Measurements from ENCODE around the gene SMAD3.

DNA sequence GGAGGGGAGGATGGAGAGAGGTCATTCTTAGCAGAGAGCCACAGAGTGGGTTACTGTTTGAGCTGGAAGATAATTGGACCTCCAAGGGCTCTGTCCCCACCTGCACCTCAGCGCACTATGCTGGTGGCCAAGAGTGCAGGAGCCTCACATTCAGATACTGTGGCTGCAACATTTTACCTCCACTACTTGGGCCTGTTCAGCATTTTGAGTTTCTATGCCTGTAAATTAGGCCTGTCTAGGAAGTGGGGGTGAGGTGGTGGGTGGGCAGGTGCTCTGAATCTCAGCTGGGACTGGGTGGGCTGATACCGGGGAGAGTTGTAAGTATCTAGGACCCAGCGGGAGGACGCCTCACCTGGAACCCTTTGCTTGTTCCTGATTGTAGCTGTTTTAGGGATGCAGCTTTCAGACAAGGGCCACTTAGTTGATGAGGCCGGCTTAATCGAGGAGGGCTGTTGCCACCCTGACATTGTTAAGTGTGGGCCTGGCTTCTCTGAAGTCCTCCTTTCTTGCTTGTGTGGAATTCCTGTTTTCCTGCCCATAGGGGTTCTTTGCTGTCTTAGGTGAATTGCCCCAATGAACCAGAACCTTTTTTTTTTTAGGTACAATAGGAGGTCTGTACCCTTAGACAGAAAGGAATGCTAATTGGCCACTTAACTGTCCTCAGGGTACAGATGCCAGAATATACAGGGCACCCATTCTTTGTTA, 83.8 kb downstream of the SMAD3 start:
- TF ChIP-seq, protein P1, sequence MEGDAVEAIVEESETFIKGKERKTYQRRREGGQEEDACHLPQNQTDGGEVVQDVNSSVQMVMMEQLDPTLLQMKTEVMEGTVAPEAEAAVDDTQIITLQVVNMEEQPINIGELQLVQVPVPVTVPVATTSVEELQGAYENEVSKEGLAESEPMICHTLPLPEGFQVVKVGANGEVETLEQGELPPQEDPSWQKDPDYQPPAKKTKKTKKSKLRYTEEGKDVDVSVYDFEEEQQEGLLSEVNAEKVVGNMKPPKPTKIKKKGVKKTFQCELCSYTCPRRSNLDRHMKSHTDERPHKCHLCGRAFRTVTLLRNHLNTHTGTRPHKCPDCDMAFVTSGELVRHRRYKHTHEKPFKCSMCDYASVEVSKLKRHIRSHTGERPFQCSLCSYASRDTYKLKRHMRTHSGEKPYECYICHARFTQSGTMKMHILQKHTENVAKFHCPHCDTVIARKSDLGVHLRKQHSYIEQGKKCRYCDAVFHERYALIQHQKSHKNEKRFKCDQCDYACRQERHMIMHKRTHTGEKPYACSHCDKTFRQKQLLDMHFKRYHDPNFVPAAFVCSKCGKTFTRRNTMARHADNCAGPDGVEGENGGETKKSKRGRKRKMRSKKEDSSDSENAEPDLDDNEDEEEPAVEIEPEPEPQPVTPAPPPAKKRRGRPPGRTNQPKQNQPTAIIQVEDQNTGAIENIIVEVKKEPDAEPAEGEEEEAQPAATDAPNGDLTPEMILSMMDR (IDR thresholded peaks at IDR 0.05 in 2 of 3, conservative IDR thresholded peaks at IDR 0.05 in 1 of 3; ENCODE audit: borderline replicate concordance in 1 of 3, insufficient read depth in 1 of 3, low read depth in 2 of 3, low read length in 2 of 3): no peak
- no peak for TF ChIP-seq POLR2A (IDR thresholded peaks at IDR 0.05; ENCODE audit: borderline replicate concordance, extremely low read depth, insufficient read depth, insufficient read length)
- TF ChIP-seq JUND (IDR thresholded peaks at IDR 0.05): no peak
- TF ChIP-seq SP1 (IDR thresholded peaks at IDR 0.05; ENCODE audit: low read depth): no peak
- no peak for TF ChIP-seq EZH2 (IDR thresholded peaks at IDR 0.05)
- TF ChIP-seq RAD21 (IDR thresholded peaks at IDR 0.05; ENCODE audit: low read depth): no peak
- no peak for TF ChIP-seq POLR2AphosphoS5 (IDR thresholded peaks at IDR 0.05; ENCODE audit: low read depth, low read length)
- TF ChIP-seq, protein P2, sequence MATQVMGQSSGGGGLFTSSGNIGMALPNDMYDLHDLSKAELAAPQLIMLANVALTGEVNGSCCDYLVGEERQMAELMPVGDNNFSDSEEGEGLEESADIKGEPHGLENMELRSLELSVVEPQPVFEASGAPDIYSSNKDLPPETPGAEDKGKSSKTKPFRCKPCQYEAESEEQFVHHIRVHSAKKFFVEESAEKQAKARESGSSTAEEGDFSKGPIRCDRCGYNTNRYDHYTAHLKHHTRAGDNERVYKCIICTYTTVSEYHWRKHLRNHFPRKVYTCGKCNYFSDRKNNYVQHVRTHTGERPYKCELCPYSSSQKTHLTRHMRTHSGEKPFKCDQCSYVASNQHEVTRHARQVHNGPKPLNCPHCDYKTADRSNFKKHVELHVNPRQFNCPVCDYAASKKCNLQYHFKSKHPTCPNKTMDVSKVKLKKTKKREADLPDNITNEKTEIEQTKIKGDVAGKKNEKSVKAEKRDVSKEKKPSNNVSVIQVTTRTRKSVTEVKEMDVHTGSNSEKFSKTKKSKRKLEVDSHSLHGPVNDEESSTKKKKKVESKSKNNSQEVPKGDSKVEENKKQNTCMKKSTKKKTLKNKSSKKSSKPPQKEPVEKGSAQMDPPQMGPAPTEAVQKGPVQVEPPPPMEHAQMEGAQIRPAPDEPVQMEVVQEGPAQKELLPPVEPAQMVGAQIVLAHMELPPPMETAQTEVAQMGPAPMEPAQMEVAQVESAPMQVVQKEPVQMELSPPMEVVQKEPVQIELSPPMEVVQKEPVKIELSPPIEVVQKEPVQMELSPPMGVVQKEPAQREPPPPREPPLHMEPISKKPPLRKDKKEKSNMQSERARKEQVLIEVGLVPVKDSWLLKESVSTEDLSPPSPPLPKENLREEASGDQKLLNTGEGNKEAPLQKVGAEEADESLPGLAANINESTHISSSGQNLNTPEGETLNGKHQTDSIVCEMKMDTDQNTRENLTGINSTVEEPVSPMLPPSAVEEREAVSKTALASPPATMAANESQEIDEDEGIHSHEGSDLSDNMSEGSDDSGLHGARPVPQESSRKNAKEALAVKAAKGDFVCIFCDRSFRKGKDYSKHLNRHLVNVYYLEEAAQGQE (IDR thresholded peaks at IDR 0.05; ENCODE audit: low read depth): no peak
